Measurements from ENCODE around the gene NBPF26.
"Not testable (repeated sequence)": the region's sequence is repeated elsewhere in the genome, so short reads cannot be mapped to it uniquely, and the experiment has no call there.

NBPF26 gene

GRCh38 chr1:120858144-120858543 lies 134.4 kb downstream of the NBPF26 start:
- not testable (repeated sequence) for DNase-seq (ENCODE audit: low read depth)

- not testable (repeated sequence) for DNase-seq (ENCODE audit: low read depth)
These were observed 136.0 kb downstream of the NBPF26 start for GRCh38 chr1:120859615-120860234.

- not testable (repeated sequence) for DNase-seq (ENCODE audit: low read depth)
These were observed 154.5 kb downstream of the NBPF26 start for GRCh38 chr1:120878206-120878605.

DNA sequence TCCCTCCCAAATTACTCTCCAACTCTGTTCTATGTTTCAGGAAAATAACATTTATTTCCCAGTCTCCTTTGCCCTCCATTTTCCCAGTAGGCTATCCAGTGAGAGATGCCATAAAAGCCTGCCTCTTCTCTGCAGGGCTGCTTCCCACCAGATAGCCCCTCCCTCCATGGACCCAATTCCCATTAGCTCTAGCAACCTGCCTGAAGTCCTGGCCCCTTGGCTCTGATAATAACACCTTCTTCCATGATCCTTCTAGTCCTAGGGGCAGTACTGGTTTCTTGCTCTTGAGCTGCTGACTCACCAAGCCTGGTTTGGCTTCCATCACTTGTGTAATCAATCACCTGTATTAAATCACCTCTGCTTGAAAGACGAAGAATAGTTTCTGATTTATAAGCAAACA lies 156.3 kb downstream of the NBPF26 start:
- DNase-seq (ENCODE audit: low read depth) = not testable (repeated sequence)

DNA sequence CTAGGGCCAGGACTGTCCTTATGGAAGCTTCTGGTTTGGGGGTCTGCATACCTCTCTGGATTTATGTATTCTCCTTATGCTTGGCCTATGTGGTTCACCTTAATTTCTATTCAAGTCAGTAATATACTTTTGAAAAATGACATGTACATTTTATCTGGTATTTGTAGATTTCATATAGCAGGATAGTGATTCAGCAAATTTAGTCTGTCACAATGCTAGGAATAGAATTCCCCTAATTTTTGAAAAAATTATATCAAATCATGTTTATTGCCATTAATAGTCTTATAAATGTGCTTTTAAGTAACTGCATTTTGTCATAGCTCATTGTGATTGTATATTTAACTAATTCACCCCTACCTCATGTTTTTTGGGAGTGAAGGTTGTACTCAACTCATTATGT lies 158.2 kb downstream of the NBPF26 start:
- not testable (repeated sequence) for DNase-seq (ENCODE audit: low read depth)

All from activated T-helper 1 cell treated with Interleukin-2 at 50 U/mL for 16 hours (primary cell).